HG02973 (cell line): ENCODE data around the gene LZTFL1.
"Not testable (repeated sequence)": the region's sequence is repeated elsewhere in the genome, so short reads cannot be mapped to it uniquely, and the experiment has no call there.

Experiments used
- ATAC-seq: cut with Tn5 transposase; IDR thresholded peaks from one replicate; pipeline ENCODE4 v1.9.1; 2021; ENCODE audit warnings: moderate library complexity; ENCODE audit not compliant: unreplicated experiment

The LZTFL1 gene

DNA sequence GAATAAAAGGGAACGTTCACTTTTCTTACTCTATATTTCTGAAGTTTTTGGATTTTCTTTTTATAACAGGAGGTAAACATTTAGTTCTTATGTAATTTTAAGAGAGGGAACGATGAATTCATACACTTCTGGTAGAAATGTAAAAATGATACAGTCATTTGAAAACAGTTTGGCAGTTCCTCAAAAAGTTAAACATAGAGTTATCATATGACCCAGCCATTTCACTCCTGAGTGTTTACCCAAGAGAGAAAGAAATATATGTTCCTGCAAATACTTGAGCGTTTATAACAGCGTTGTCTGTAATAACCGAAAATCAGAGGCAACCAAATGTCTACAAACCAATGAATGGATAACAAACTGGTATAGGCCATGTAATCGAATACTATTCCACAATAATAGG, 23.6 kb upstream of the LZTFL1 start:
- ATAC-seq, result no peak

DNA sequence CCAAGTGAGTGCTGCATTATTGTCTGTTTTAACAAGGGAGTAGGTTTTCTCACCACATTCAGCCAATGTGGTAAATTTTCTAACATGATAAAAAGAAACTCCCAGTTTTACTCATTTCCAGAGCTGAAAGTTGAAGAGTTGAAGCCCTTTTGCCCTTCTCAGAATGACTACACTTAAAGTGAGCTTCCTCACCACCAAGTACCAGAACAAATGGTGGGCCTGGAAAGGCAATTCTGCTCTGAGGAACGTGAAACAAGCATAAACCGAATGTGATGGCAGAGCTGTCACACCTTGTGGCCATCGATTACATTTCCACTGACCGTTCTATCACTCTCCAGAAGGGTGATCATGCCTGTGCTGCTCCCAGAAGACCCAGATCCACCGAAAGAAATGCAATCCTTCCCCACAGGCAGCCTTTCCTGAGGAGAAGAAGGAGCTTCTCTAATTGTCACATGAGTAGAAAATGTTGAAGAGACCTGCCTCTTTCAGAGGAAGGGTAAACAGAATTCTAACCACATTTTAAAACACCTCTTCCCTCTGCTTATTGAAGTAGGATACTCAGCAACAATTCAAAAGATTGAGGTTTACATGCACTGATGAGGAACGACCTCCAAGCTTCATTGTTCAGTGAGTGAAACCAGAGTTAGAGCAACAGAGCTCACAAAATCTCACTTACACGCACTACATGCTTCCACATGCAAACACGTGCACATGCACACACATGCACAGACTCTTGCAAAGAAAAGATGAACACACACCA, 23.0 kb upstream of the LZTFL1 start:
- ATAC-seq, result peak; percentile 78

DNA sequence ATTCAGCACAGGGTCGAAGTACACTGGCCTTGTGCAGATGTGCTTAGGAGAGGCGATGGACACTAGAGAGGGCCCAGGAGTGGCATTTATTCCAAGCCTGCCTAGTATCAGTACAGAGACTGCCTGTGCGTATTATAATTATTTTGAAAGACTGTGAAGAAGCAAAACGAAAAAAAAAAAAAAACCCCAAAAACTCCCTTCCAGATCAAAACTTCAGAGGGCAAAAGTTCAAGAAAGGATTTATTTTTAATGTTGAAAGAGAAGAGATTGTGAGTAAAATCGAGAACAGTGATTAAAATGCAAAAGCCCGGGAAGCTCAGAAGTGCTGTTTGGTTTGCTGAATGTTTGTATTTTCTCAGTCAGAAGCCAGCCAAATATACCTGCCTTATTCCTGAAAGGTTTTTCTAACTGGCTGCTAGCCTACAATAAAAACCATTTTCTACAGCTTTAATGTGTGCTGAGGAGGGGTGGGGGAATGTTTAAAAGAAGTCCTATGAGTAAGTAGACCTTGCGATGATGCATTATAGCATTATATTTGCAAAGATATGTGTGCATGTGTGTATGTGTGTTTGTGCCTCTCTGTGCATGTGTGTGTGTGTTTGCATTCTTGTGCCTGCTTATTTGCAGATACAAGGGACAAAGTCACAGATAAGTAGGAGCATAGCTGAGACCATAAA, 19.3 kb upstream of the LZTFL1 start:
- ATAC-seq, result peak; percentile 36

DNA sequence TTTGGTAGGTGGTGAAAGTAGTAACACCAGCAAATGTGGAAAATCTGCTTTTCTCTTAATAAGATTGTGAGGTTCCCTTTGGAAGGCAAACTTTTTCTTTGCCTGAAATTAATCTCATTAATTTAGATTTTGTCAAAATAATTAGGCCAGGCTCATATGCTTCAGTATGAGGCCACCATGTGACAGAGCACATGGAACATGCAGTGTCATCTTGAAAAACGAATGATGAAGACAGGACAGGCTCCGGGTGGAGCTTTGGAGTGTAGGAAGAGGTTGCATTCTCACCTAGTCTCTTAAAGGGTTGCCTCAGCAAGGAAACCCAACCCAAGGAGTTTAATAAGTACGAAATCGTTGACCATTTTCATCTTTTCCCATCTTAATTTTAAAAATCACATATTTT, 18.6 kb upstream of the LZTFL1 start:
- ATAC-seq, result no peak

DNA sequence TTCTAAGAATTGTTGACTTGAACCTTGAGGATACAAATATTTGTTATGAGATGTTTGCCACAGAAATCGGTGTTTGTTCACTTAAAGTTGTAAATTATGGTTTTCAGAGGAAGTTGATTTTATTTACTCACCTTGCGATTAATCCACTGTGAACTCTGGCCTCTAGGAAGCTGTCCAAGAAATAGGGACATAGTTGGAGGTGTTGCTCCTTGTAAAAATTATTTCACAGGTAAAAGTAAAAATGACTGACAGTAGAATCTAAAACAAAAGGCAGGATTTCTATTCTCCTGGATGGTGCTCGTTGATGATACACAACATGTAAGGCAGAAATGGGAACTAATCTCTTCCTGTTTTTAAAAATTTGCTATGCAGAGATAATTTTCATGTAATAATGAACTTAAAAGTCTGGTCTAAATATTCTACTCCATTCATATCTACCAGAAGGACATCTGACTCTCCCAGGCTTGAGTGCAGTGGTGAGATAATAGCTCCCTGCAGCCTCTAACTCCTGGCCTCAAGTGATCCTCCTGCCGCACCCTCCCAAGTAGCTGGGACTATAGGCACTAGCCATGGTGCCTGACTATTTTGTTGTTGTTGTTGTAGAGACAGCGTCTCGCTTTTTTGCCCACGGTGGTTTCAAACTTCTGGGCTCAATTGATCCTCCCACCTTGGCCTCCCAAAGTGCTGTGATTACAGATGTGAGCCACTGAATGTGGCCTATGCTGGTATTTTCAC, 17.1 kb upstream of the LZTFL1 start:
- ATAC-seq, result no peak

DNA sequence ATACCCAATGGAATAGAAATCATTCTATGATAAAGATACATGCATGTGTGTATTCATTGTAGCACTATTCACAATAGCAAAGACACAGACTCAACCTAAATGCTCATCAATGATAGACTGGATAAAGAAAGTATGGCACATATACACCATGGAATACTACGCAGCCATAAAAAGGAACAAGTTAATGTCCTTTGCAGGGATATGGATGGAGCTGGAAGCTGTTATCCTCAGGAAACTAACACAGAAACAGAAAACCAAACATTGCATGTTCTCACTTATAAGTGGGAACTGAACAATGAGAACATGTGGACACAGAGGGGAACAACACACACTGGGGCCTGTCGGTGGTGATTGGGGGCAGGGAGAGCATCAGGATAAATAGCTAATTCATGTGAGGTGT, 15.1 kb upstream of the LZTFL1 start:
- ATAC-seq, result not testable (repeated sequence)

DNA sequence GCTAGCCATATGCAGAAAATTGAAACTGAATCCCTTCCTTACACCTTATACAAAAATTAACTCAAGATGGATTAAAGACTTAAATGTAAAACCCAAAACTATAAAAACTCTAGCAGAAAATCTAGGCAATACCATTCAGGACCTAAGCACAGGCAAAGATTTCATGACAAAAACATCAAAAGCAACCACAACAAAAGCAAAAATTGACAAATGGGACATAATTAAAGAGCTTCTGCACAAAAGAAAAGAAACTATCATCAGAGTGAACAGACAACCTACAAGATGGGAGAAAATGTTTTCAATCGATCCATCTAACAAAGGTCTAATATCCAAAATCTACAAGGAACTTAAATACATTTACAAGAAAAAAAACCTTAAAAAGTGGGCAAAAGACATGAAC, 14.4 kb upstream of the LZTFL1 start:
- not testable (repeated sequence) for ATAC-seq

DNA sequence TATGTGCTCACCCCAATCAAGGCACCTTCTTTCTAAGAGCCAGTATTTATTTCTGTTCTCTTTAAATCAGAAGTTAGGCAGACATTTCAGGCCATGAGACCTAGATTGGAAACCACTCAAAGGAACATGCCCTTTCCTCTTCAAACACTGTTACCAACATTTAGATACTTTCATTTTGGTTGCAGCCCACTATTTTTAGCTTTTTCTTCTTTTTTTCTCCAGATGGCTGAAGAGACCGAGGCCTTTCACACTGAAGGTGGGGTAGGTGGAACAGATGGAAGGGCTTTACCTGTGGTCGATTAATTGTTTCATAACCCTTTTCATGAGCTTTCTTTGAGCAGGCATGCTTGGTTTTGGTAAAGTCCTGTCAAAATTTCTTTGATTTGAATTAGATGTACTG, 10.9 kb upstream of the LZTFL1 start:
- no peak for ATAC-seq

DNA sequence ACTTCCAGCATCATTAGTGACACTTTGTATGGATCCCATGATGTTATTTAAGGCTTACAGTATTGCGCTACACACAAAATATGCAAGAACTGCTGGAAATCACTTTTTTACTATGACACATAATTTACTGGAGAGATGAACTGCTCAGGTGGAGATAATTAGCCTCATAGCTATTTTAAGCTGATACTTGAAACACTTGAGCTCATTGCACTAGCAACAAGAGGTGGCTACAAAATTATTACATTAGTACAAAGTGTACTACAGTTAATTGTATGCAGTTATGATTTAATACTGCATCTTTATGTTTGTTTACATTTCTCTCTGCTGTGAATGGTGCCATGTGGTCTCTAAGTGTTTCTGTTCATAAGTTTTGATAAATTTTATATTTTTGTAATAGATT, 6.5 kb upstream of the LZTFL1 start:
- ATAC-seq, result no peak

DNA sequence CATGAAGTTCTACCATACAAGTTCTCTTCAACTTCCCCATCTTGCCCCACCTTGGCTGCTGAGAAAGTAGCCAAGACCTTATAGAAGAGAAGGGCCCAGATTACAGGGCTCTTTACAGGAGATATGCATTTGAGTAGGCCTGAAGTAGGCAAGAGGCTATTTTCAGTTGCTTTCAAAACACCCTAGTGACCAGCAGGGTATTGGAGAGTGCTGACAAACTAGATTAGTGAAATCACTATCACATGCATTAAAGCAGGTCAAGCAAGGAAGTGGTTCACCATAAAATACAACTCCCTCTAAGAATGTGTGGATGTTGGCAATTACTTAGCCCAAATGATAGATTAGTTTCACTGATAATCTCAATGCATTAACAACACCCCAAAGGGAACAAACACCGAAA, 2.7 kb upstream of the LZTFL1 start:
- ATAC-seq, result no peak

DNA sequence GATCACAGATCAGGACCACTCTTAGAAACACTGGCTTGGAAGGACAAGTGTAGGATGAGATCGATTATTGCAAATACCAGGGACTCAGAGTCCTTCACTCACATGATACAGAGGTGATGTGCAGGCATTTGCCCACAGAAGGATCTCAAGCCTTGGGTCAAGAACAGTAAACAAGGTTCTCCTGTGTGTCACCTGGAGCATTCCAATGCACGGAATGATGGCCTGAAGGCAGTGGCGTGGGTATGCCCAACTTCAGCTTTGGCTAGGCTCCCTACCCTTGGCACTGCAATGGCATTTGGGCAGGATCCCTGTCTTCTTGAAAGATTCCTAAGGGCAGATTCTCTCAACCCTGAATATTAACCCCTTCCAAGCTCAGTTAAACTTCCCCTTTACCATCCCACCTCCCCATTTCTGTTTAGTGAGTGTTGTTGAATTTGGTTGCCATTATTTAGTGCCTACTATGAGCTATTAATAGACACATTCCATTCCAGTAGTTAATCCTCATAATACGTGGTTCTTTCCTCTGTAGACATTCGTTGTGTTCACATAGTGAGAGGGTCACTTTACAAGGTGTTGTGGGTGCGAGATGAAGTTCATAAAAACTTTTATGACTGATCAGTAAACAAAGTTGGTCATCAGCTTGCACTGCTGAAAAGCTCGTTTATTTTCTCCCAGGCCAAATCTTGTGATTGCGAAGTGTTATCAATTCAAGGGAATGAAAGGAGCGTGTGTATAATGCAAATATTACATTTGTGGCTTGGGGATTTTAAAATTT, 1.1 kb upstream of the LZTFL1 start:
- ATAC-seq, result no peak

DNA sequence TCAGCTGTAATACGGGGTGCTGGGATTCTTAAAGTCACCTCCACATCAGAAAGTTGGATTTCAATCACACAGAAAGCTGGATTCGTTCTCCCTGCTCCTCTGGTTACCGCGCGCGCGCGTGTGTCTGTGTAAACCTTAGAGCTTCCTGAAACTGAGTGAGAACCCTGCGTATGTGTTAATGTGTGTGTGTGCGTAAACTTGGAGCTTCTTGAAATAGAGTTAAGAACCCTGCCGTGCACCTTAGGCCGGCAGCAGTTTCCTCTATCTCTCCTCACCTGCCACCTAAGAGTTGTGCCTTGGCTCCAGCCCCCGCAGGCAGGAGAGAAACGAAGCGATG, 531 bp downstream of the LZTFL1 start:
- peak; percentile 26 for ATAC-seq

DNA sequence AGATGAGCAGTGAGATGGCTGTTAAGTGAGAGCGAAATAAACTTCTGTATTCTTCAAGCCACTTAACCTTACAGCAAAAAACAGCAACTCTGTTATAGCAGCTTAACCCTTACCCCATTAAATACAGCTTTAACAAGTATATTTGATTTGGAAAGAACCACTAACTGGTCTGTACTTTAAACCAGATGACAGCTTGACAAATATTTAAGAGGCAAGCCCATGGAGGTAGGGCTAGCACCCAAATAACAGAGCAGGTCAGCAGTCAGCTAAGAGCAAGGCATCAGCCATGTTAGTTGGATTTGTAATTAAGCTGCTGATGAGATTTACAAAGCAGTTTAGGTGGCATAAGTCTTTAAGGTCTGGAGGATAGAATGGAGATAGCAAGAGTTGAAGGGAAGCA, 3.5 kb downstream of the LZTFL1 start:
- no peak for ATAC-seq

DNA sequence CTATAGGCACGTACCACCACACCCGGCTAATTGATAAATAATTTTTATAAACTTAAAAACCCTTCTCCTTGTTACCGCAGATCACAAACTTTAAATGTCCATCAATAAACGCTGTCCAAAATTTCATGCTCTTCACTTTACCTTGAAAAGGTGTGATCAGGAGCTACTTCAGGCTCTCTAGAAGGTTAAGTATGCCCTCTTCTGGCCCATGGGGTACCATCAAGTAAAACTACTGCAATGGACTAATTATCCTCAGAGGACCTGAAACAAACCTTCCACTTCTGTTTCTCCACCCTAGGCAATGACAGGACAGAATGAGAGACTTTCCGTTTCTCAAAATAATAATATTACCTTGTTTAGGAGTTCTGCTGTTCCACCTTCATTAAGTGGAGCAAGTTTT, 9.2 kb downstream of the LZTFL1 start:
- ATAC-seq, result no peak

DNA sequence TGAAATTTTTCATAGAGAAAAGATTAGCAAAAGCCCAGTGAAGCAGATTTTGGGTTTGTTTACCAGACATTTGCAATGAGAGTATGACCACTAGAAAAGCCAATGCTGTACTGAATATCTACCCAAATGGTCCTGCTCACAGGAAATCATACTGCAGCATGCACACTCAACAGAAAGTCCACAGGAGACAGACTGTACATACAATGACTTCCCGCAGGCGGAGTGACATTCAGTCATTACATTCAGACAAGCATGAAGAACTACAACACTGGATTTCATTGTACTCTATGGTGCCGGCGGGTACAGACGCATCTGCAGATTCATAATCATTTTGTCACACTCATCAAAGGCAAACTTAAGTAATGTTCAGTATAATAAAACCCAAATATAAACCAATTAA, 11.8 kb downstream of the LZTFL1 start:
- ATAC-seq, result no peak

DNA sequence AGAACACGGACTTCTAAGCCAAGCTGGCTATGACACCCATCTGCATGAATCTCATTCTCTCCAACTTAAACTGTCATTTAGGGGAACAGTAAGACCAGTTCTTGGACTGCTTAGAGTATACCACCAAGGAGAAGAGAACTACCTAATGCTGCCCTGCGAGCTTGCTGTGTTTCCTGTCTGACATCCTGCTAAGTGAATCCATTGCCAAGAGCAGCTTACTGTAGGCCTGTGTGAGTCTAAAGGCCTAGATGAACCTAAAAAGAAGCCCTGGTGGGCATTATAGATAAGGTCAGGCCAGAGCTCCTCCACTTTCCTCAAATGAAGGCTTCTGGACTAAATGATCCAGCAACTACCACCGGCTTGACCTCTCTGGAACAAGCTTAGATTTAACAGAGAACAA, 15.0 kb downstream of the LZTFL1 start:
- no peak for ATAC-seq

DNA sequence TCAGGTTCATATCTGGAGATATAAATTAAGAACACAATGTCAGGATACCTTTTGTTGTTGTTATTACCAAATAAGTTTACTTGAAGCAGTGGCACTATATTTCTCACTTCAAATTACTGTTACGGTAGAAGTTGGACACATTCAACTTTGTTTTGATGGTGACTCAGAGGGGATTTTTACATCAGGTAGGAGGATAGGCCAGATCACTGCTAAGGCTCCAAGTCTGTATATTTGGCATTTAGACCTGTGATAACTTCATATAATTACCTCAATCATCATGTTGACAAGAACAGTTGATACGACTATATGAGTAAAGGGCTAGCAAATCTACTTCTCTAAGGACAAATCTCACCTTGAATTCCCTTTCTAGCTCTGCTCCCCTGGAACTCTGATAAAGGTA, 15.6 kb downstream of the LZTFL1 start:
- ATAC-seq, result no peak

DNA sequence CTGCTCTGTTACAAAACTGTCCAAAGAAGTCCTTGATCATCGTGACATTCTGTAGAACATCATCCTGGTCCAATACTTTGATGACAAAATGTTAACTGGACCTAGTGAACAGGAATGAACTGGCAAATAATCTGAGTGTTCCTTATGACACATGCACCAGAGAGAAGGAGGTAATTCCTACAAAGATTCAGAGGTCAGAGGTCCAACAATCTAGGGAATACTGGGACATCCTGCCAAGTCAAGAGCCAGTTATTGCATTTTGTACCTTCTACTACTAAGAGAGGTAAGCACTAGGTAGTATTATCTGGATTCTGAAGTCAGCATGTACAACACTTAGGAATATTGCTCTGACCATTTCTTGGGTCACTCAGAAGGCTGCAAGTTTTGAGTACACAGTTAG, 20.8 kb downstream of the LZTFL1 start:
- no peak for ATAC-seq

DNA sequence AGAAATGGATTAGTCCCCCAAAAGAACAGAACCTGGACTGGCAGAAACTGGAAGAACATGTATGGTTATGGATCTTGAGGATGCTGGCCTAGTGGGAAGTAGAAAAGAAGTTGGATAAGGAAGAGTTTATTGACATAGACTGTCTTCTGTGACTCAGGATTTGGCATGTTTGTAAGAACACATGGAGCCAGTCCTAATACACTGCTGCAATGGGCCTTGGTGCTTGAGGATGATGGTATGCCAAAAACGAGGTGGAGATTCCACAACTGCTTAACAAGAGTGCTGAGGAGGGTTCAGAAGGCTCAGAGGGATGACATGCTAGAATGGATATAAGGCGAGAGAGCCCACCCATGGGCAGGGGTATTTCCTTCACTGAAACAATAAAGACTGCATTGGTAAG, 22.4 kb downstream of the LZTFL1 start:
- ATAC-seq, result no peak

DNA sequence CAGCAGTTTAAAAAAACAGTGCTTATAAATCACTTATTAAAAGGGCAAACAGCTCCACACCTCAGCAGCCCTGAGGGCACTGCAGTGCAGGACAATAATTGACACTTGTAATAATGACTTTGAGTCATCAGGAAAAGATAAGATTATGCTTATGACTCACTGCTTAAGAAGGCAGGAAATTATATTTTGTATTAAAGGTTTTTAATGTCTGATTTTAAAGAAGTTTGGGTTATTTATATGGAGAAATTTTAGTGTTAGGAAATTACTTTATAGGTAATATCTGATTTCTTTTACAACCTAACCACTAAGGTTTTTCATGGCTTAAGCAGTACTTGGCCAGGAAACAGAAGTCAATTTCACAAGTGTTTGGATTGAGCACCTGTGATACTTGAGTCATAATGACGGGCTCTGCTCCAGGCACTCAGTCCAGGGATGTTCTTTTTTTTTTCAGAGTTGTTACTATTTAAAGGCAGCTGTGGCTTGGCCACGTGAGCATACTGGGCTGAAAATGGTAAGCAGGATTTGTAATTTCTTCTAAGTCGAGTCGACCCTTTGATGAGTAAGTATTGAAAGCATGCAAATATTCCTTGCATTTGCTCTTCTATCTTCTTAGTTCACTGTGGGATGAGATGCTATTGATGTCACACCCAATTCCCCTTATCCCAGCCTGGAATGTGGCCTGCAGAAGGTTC, 23.9 kb downstream of the LZTFL1 start:
- ATAC-seq, result no peak

DNA sequence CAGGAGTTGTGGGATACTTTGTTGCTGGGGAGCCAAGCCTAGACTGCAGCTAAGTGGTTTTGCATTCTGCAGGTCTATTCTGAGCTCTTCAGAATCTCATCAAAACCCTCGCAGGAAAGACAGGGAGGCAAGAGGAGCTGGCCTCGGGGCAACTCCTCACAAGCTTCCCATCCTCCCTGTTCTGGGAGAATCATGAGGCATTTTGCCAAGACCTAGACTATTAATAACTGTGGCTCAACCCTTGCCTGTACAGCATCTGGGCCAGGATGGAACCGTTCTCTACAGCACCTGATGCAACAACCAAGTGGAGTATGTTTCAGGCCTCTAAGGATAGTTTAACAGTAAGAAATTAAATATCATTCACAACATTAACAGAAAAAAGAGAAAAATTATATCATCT, 25.4 kb downstream of the LZTFL1 start:
- no peak for ATAC-seq
